ENCODE measurements around the gene MRGPRD.

DNA sequence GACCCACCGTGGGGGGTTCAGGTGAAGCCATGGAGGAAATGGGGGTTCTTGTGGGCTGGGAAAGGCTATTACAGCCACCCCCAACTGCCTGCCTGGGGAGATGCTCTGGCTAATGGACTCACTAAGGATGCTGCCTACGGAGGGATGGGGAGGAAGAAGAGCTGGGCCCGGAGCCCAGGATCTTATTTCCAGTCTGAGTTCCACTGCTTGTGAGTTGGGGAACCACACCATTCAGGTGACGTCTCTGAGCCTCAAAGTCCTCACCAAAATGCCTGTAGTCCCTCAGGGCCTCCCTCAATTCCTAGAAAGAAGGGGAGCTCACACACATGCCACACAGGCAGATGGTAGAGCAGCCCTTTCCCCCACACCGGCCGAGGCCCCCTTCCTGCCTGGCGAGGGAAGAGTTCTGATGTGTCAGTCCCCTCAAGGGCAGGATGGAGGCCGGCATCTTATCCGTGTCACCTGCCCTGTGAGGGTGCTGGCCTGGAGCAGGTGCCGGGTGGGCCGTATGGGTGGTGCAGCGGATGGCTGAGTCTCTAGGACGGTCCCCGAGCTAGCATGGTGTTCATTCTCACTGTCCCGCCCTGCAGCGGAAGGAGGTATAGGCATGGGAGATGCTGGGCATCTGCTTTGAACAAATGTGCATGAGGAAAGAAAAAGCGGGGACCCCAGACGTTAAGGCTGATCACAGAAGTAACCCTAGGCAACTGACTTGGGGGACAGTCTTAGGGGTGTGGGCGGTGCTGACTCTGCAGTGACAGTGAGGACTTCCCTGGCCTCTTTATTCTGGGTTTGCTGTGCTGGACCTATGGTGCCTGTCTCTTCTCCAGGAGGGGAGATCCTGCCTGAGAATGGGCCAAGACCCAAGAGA is 16.6 kb upstream of the MRGPRD start:
- no peak for TF ChIP-seq FOXP1 (CRISPR knock-in tag; IDR thresholded peaks at IDR 0.05; ENCODE audit: borderline replicate concordance)
- TF ChIP-seq, protein P1, sequence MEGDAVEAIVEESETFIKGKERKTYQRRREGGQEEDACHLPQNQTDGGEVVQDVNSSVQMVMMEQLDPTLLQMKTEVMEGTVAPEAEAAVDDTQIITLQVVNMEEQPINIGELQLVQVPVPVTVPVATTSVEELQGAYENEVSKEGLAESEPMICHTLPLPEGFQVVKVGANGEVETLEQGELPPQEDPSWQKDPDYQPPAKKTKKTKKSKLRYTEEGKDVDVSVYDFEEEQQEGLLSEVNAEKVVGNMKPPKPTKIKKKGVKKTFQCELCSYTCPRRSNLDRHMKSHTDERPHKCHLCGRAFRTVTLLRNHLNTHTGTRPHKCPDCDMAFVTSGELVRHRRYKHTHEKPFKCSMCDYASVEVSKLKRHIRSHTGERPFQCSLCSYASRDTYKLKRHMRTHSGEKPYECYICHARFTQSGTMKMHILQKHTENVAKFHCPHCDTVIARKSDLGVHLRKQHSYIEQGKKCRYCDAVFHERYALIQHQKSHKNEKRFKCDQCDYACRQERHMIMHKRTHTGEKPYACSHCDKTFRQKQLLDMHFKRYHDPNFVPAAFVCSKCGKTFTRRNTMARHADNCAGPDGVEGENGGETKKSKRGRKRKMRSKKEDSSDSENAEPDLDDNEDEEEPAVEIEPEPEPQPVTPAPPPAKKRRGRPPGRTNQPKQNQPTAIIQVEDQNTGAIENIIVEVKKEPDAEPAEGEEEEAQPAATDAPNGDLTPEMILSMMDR (IDR thresholded peaks at IDR 0.05), result no peak
- TF ChIP-seq SP1 (CRISPR knock-in tag; conservative IDR thresholded peaks at IDR 0.05), result no peak
- no peak for TF ChIP-seq ATF3 (CRISPR knock-in tag; conservative IDR thresholded peaks at IDR 0.05)
- TF ChIP-seq CBFB (CRISPR knock-in tag; IDR thresholded peaks at IDR 0.05; ENCODE audit: low read depth), result no peak
- no peak for TF ChIP-seq ZNF219 (CRISPR knock-in tag; IDR thresholded peaks at IDR 0.05; ENCODE audit: borderline replicate concordance)
- no peak for TF ChIP-seq JUN (CRISPR knock-in tag; IDR thresholded peaks at IDR 0.05)
- TF ChIP-seq, protein P2, sequence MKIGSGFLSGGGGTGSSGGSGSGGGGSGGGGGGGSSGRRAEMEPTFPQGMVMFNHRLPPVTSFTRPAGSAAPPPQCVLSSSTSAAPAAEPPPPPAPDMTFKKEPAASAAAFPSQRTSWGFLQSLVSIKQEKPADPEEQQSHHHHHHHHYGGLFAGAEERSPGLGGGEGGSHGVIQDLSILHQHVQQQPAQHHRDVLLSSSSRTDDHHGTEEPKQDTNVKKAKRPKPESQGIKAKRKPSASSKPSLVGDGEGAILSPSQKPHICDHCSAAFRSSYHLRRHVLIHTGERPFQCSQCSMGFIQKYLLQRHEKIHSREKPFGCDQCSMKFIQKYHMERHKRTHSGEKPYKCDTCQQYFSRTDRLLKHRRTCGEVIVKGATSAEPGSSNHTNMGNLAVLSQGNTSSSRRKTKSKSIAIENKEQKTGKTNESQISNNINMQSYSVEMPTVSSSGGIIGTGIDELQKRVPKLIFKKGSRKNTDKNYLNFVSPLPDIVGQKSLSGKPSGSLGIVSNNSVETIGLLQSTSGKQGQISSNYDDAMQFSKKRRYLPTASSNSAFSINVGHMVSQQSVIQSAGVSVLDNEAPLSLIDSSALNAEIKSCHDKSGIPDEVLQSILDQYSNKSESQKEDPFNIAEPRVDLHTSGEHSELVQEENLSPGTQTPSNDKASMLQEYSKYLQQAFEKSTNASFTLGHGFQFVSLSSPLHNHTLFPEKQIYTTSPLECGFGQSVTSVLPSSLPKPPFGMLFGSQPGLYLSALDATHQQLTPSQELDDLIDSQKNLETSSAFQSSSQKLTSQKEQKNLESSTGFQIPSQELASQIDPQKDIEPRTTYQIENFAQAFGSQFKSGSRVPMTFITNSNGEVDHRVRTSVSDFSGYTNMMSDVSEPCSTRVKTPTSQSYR (CRISPR knock-in tag; IDR thresholded peaks at IDR 0.05), result no peak
- no peak for TF ChIP-seq TCF7 (CRISPR knock-in tag; IDR thresholded peaks at IDR 0.05; ENCODE audit: low read depth)

Measured in WTC11 (cell line).